GM18526 (cell line): ENCODE measurements around the gene LAMA2.

ENCODE experiments used
- POLR2A ChIP-seq: IDR thresholded peaks from 3 replicates; pipeline ENCODE4 v1.6.1; 2011; ENCODE audit not compliant: insufficient read length; ENCODE audit errors: extremely low read depth

Gene LAMA2

GRCh38 chr6:129419324-129419723, 536.4 kb downstream of the LAMA2 start:
- TF ChIP-seq POLR2A: no peak

- TF ChIP-seq POLR2A: no peak
Measured at GRCh38 chr6:129426343-129426742, 543.4 kb downstream of the LAMA2 start.

- TF ChIP-seq POLR2A: no peak
Measured at GRCh38 chr6:129429956-129430355, 547.0 kb downstream of the LAMA2 start.

GRCh38 chr6:129432738-129433137, 549.8 kb downstream of the LAMA2 start:
- no peak for TF ChIP-seq POLR2A

- TF ChIP-seq POLR2A: no peak
Measured at GRCh38 chr6:129434091-129434490, 551.2 kb downstream of the LAMA2 start.

- no peak for TF ChIP-seq POLR2A
Measured at GRCh38 chr6:129440691-129441090, 557.8 kb downstream of the LAMA2 start.

GRCh38 chr6:129444683-129445082, 561.7 kb downstream of the LAMA2 start:
- TF ChIP-seq POLR2A: no peak

GRCh38 chr6:129446272-129447197, 563.6 kb downstream of the LAMA2 start:
- no peak for TF ChIP-seq POLR2A

- TF ChIP-seq POLR2A: no peak
Measured at GRCh38 chr6:129447198-129447565, 564.2 kb downstream of the LAMA2 start.

- no peak for TF ChIP-seq POLR2A
Measured at GRCh38 chr6:129448965-129449364, 566.0 kb downstream of the LAMA2 start.

- TF ChIP-seq POLR2A: no peak
Measured at GRCh38 chr6:129451187-129451586, 568.2 kb downstream of the LAMA2 start.

GRCh38 chr6:129453073-129453472, 570.1 kb downstream of the LAMA2 start:
- no peak for TF ChIP-seq POLR2A

- TF ChIP-seq POLR2A: no peak
Measured at GRCh38 chr6:129454488-129454887, 571.5 kb downstream of the LAMA2 start.

- TF ChIP-seq POLR2A: no peak
Measured at GRCh38 chr6:129455126-129455769, 572.3 kb downstream of the LAMA2 start.

- TF ChIP-seq POLR2A: no peak
Measured at GRCh38 chr6:129460221-129460620, 577.3 kb downstream of the LAMA2 start.

GRCh38 chr6:129469070-129469662, 586.2 kb downstream of the LAMA2 start:
- no peak for TF ChIP-seq POLR2A
